ENCODE results near the gene TTI1.
"Not testable (repeated sequence)": the region's sequence is repeated elsewhere in the genome, so short reads cannot be mapped to it uniquely, and the experiment has no call there.

The TTI1 gene

DNA sequence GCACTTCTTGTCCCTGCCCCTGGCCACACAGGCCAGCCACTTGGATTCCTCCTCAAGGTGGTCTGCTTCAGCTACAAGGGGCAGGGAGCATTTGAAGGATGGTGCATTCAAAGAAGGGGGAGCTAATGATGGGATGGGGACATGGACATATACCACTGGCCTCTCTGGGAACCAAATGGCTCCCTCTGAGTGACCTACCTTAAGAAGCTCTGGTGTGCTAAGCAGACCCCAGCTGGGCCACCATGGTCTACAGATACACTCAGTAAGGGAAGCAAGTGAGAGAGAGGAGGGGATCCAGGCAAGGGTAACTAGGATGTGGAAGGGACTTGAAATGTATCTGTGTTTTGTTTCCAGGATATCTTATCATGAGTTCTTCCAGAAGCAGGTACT is 62.4 kb downstream of the TTI1 start:
- TF ChIP-seq, protein P1, sequence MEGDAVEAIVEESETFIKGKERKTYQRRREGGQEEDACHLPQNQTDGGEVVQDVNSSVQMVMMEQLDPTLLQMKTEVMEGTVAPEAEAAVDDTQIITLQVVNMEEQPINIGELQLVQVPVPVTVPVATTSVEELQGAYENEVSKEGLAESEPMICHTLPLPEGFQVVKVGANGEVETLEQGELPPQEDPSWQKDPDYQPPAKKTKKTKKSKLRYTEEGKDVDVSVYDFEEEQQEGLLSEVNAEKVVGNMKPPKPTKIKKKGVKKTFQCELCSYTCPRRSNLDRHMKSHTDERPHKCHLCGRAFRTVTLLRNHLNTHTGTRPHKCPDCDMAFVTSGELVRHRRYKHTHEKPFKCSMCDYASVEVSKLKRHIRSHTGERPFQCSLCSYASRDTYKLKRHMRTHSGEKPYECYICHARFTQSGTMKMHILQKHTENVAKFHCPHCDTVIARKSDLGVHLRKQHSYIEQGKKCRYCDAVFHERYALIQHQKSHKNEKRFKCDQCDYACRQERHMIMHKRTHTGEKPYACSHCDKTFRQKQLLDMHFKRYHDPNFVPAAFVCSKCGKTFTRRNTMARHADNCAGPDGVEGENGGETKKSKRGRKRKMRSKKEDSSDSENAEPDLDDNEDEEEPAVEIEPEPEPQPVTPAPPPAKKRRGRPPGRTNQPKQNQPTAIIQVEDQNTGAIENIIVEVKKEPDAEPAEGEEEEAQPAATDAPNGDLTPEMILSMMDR (IDR thresholded peaks at IDR 0.05) = no peak
- Histone ChIP-seq H2AFZ (no peak overlapping the region), H3K79me2 (no peaks in the 10 kb centered on the region), H3K36me3 (ENCODE audit: control insufficient read depth, insufficient read depth, low read length) (no peaks in the 10 kb centered on the region), H3K4me2 (ENCODE audit: low read length) (no peak overlapping the region), H3K9ac (no peak overlapping the region), H3K9me3 (ENCODE audit: control insufficient read depth, low read length) (no peaks in the 10 kb centered on the region), H3K27ac (no peak overlapping the region), H3K27me3 (ENCODE audit: control insufficient read depth, insufficient read depth, low read length) (no peaks in the 10 kb centered on the region), H3K4me1 (no peaks in the 10 kb centered on the region), H3K4me3 (ENCODE audit: low read depth, low read length) (no peak overlapping the region)

DNA sequence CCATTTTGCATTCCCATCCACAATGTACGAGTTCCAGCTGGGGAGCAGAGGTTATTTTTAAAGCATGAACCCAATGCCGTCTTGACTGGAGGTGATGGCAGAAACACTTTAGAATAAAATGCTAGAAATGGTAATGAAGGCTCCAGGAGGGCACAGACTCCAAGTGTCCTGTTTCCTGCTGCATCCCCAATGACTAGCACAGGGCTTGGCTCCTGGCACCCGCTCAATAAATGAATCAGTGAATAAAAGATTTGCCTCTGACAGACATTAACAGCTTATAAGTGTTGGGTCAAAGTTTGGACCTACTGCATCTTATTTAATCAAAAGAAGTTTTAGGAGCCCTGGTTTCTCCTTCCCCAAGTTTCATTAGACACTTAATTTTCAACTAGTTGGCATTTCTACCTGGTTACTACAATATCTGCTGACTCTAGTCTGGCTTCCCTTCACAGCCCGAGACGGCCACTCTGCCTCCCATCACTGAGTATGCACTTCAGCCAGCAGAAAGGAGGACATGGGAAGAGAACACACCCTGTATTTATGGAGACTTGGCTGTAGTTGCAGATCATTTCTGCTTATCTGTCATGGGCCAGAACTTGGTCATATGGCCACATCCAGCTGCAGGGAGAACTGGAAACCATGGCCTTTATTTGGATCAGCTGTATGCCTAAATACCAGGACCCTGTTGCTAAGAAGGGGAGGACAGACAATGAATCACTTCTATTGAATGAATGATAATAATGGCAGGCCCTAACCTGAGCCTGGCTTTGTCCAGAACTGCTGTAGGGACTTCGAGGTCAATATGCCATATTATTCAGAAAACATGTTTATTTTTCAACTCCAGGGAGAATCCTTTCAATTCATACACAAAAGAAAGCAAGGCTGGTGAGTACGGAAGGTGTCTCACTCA is 63.1 kb downstream of the TTI1 start:
- H3K79me2 ChIP-seq = no peaks in the 10 kb centered on the region

GRCh38 chr20:37968841-37969401 is 64.3 kb downstream of the TTI1 start:
- H3K36me3 ChIP-seq (ENCODE audit: control insufficient read depth, insufficient read depth, low read length) = no peaks in the 10 kb centered on the region
- no peaks in the 10 kb centered on the region for H3K9me3 ChIP-seq (ENCODE audit: control insufficient read depth, low read length)
- no peaks in the 10 kb centered on the region for H3K79me2 ChIP-seq
- TF ChIP-seq, protein P1 (IDR thresholded peaks at IDR 0.05) = no peak
- no peaks in the 10 kb centered on the region for H3K4me1 ChIP-seq
- no peak overlapping the region for H2AFZ ChIP-seq
- no peak overlapping the region for H3K9ac ChIP-seq
- no peak overlapping the region for H3K4me2 ChIP-seq (ENCODE audit: low read length)
- no peaks in the 10 kb centered on the region for H3K27me3 ChIP-seq (ENCODE audit: control insufficient read depth, insufficient read depth, low read length)
- no peak overlapping the region for H3K27ac ChIP-seq
- no peak overlapping the region for H3K4me3 ChIP-seq (ENCODE audit: low read depth, low read length)

More for the DNA sequence above, 63.1 kb downstream of the TTI1 start:
- TF ChIP-seq, protein P1 (IDR thresholded peaks at IDR 0.05) = no peak
- Histone ChIP-seq H3K27me3 (ENCODE audit: control insufficient read depth, insufficient read depth, low read length) (no peaks in the 10 kb centered on the region), H3K4me2 (ENCODE audit: low read length) (no peak overlapping the region), H3K36me3 (ENCODE audit: control insufficient read depth, insufficient read depth, low read length) (no peaks in the 10 kb centered on the region), H2AFZ (no peak overlapping the region), H3K4me1 (no peaks in the 10 kb centered on the region), H3K4me3 (ENCODE audit: low read depth, low read length) (no peak overlapping the region), H3K27ac (no peak overlapping the region), H3K9me3 (ENCODE audit: control insufficient read depth, low read length) (no peaks in the 10 kb centered on the region), H3K9ac (no peak overlapping the region)

GRCh38 chr20:37963483-37963882 is 69.8 kb downstream of the TTI1 start:
- H3K4me1 ChIP-seq; H3K9ac ChIP-seq; H3K4me3 ChIP-seq (ENCODE audit: low read depth, low read length); H3K79me2 ChIP-seq; H3K36me3 ChIP-seq (ENCODE audit: control insufficient read depth, insufficient read depth, low read length); H3K9me3 ChIP-seq (ENCODE audit: control insufficient read depth, low read length); H2AFZ ChIP-seq; H3K4me2 ChIP-seq (ENCODE audit: low read length); H3K27ac ChIP-seq; H3K27me3 ChIP-seq (ENCODE audit: control insufficient read depth, insufficient read depth, low read length): not testable (repeated sequence)

DNA sequence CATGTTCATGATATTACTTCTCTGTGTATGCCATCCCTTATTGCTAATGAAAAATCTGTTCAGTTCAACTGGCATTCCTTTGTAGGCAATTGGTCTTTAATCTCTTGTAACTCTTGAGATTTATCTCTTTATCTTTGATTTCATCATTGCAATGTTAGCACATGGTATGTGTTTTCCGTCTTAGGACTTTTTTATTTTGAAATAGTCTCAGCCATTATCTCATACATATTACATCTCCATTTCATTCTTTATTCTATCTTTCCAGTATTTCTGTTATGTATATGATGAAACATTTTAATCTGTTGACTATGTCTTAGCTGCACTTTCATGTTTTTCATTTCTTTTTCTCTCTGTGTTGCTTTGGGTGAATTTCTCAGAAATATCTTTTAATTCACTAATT is 72.2 kb downstream of the TTI1 start:
- Histone ChIP-seq H3K27me3 (ENCODE audit: control insufficient read depth, insufficient read depth, low read length) (no peaks in the 10 kb centered on the region), H3K4me2 (ENCODE audit: low read length) (no peak overlapping the region), H3K9me3 (ENCODE audit: control insufficient read depth, low read length) (peaks cover 2% of the 10 kb centered on the region), H2AFZ (no peak overlapping the region), H3K4me1 (peaks cover 3% of the 10 kb centered on the region), H3K36me3 (ENCODE audit: control insufficient read depth, insufficient read depth, low read length) (no peaks in the 10 kb centered on the region), H3K27ac (no peak overlapping the region), H3K9ac (no peak overlapping the region), H3K4me3 (ENCODE audit: low read depth, low read length) (no peak overlapping the region), H3K79me2 (no peaks in the 10 kb centered on the region)
- TF ChIP-seq, protein P1 (IDR thresholded peaks at IDR 0.05) = no peak

Data from parathyroid adenoma (tissue), 2 donors.